CD4-positive, alpha-beta memory T cell (primary cell): ENCODE measurements around the gene VTI1A. TPM values are rescaled to one million over a fixed set of nuclear protein-coding genes. Genes with fewer than 3 reads are reported as not detected.

Experiments used
- CTCF ChIA-PET: fragments of 350-600 bp; sonication (Branson Sonifier 250); formaldehyde crosslinking; loops from one replicate; lab custom pipeline; 2021; ENCODE audit warnings: inconsistent platforms; ENCODE audit not compliant: partially characterized antibody; lab: Charles Lee
- POLR2A ChIA-PET: fragments of 350-600 bp; sonication (Branson Sonifier 250); formaldehyde crosslinking; loops from one replicate; lab custom pipeline; 2021; ENCODE audit not compliant: partially characterized antibody; lab: Charles Lee
- DNase-seq, 5 donors: peaks; one replicate each; pipeline versions ENCODE4 v3.0.0 to v3.0.0-alpha.2; 2020 to 2022; ENCODE audit warnings: mixed read lengths in 1 of 5
- H3K27ac ChIP-seq: one replicate; pipeline ENCODE4 v1.7.0; 2013; ENCODE audit warnings: low read depth, low read length
- H3K27me3 ChIP-seq: 2 replicates; pipeline ENCODE4 v1.7.0; 2013; ENCODE audit warnings: mild to moderate bottlenecking, low read length, moderate library complexity; ENCODE audit not compliant: insufficient read depth
- H3K36me3 ChIP-seq: 2 replicates; pipeline ENCODE4 v1.7.0; 2013; ENCODE audit warnings: mild to moderate bottlenecking, low read length, moderate library complexity; ENCODE audit not compliant: insufficient read depth
- H3K4me1 ChIP-seq: 2 replicates; pipeline ENCODE4 v1.7.0; 2013; ENCODE audit warnings: mild to moderate bottlenecking, low read length, moderate library complexity; ENCODE audit not compliant: insufficient read depth
- H3K4me3 ChIP-seq, 2 donors: one replicate each; pipeline ENCODE4 v1.7.0; 2013; ENCODE audit warnings: low read length in 2 of 2, mild to moderate bottlenecking in 1 of 2
- H3K9me3 ChIP-seq, 2 donors: one replicate each; pipeline ENCODE4 v1.7.0; 2013; ENCODE audit warnings: low read length in 2 of 2, control low read depth in 1 of 2; ENCODE audit not compliant: control insufficient read depth in 1 of 2
- H3K27ac Mint-ChIP-seq, 7 donors: one replicate each; pipeline ENCODE4 v1.8.0; 2020 to 2021; ENCODE audit warnings: mixed read lengths in 7 of 7, mild to moderate bottlenecking in 6 of 7, inconsistent platforms in 3 of 7, moderate library complexity in 3 of 7
- H3K27me3 Mint-ChIP-seq, 2 donors: one replicate each; pipeline ENCODE4 v1.8.0; 2020 to 2021; ENCODE audit warnings: mixed read lengths in 2 of 2
- H3K36me3 Mint-ChIP-seq, 2 donors: one replicate each; pipeline ENCODE4 v1.8.0; 2020 to 2021; ENCODE audit warnings: mixed read lengths in 2 of 2, inconsistent platforms in 1 of 2, mild to moderate bottlenecking in 1 of 2
- H3K4me1 Mint-ChIP-seq, 4 donors: one replicate each; pipeline ENCODE4 v1.8.0; 2020 to 2021; ENCODE audit warnings: mixed read lengths in 4 of 4, mild to moderate bottlenecking in 1 of 4
- H3K4me3 Mint-ChIP-seq, 8 donors: one replicate each; pipeline ENCODE4 v1.8.0; 2020 to 2021; ENCODE audit warnings: mixed read lengths in 8 of 8, mild to moderate bottlenecking in 7 of 8, moderate library complexity in 6 of 8, inconsistent platforms in 3 of 8
- H3K9me3 Mint-ChIP-seq, 8 donors: one replicate each; pipeline ENCODE4 v1.8.0; 2020 to 2021; ENCODE audit warnings: mixed read lengths in 8 of 8, mild to moderate bottlenecking in 5 of 8, inconsistent platforms in 3 of 8, moderate library complexity in 1 of 8
- intact Hi-C: fragments of 100-400 bp; cut with micrococcal nuclease; formaldehyde crosslinking; loops from one replicate; pipeline ENCODE4 v1.15.1; 2023
- polyA plus RNA-seq, 2 donors: library from polyadenylated mRNA; unstranded; fragments of 300-500 nt; fragmentation: Illumina TruSeq; gene quantifications; one replicate each; pipeline ENCODE4 v1.2.3, GENCODE V29; 2021
- total RNA-seq, 2 experiments: library from RNA; stranded (reverse); gene quantifications; one replicate each; pipeline ENCODE4 v1.2.3, GENCODE V29; 2021

Gene VTI1A
- total and polyA plus RNA-seq, 4 experiments from 2014 or later, result 24.4 to 48.5 (median 40.0) TPM

DNA sequence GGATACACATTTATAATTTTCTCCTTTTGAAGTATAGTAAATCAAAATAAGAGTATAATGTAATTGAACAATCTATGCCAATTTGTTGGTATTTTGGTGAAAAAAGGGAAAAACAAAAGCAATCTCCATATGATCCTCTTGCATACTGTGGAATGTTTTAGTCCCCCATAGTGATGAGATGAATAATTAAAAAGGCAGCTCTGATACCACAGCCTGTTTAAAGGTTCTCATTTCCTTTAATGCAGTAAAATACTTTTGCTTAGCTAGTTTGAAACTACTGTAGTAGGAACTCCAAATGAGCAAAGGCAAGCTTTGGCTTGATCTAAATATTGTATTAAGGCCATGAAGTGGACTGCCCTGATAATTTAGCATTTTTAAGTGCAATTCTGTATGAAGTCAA, 77.6 kb downstream of the VTI1A start:
- intact Hi-C loops, result no loop called here
- no peak overlapping the region for H3K27ac Mint-ChIP-seq
- DNase-seq, result no peak
- H3K9me3 Mint-ChIP-seq, result no peaks in the 10 kb centered on the region
- H3K27me3 Mint-ChIP-seq, result no peaks in the 10 kb centered on the region
- H3K36me3 Mint-ChIP-seq, result peaks cover 9 to 17% of the 10 kb centered on the region in 2 donors
- H3K4me1 Mint-ChIP-seq, result peaks cover 2 to 8% (median 6%) of the 10 kb centered on the region in 4 donors
- H3K4me3 ChIP-seq, result no peak overlapping the region
- H3K4me1 ChIP-seq, result no peaks in the 10 kb centered on the region
- no peaks in the 10 kb centered on the region for H3K36me3 ChIP-seq
- no peak overlapping the region for H3K4me3 Mint-ChIP-seq
- no peaks in the 10 kb centered on the region for H3K27me3 ChIP-seq
- H3K27ac ChIP-seq, result no peak overlapping the region
- ChIA-PET CTCF (no interaction called here), POLR2A (no interaction called here)
- H3K9me3 ChIP-seq, result no peaks in the 10 kb centered on the region

DNA sequence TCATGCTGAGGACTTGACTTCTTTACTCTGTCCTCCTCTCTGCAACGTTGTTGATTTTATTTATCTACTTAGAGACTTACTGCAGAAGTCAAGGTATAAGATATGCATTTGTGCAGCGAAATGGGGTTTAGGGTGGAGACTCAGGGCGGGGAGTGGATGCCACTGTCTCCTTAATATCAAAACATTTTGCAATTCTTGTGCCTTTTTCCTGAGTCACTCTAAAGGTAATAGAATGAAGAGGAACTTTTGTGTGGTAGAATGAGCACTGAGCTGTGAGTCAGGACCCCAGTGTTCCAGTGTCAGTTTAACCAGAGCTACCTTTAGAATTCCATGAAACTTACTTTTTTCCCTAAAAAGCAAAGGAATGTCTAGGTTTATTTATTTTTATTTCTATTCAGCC, 78.2 kb downstream of the VTI1A start:
- no peaks in the 10 kb centered on the region for H3K27me3 ChIP-seq
- Mint-ChIP-seq H3K4me3 (no peak overlapping the region), H3K4me1 (peaks cover 2 to 8% (median 6%) of the 10 kb centered on the region in 4 donors), H3K27ac (no peak overlapping the region), H3K9me3 (no peaks in the 10 kb centered on the region), H3K27me3 (no peaks in the 10 kb centered on the region), H3K36me3 (peaks cover 9 to 18% of the 10 kb centered on the region in 2 donors)
- POLR2A ChIA-PET, result no interaction called here
- DNase-seq, result no peak
- CTCF ChIA-PET, result no interaction called here
- no peaks in the 10 kb centered on the region for H3K9me3 ChIP-seq
- H3K27ac ChIP-seq, result no peak overlapping the region
- no peak overlapping the region for H3K4me3 ChIP-seq
- no peaks in the 10 kb centered on the region for H3K36me3 ChIP-seq
- no peaks in the 10 kb centered on the region for H3K4me1 ChIP-seq
- intact Hi-C loops, result no loop called here

DNA sequence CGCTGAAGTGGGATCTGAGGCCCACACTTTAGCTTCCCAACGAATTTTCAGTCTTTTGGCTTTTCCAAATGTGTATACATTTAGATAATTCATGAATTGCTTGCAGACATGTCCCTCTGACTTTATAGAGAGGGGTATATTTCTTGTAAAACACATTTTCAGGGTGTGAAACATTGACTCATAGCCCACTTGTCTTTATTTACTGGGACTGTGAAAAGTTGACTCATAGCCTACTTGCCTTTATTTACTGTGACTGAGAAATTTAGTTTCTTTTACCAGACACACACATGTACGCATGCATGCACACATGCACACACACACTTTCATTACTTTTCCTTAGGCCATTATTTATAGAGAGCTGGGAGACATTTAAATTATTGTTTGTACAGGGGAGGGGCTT, 79.1 kb downstream of the VTI1A start:
- no peaks in the 10 kb centered on the region for H3K9me3 Mint-ChIP-seq
- intact Hi-C loops, result no loop called here
- no peaks in the 10 kb centered on the region for H3K27me3 Mint-ChIP-seq
- DNase-seq, result no peak
- Histone ChIP-seq H3K27me3 (no peaks in the 10 kb centered on the region), H3K36me3 (no peaks in the 10 kb centered on the region), H3K9me3 (no peaks in the 10 kb centered on the region), H3K4me3 (no peak overlapping the region), H3K27ac (no peak overlapping the region), H3K4me1 (peaks cover 9% of the 10 kb centered on the region)
- peaks cover 6 to 17% (median 13%) of the 10 kb centered on the region in 4 donors for H3K4me1 Mint-ChIP-seq
- ChIA-PET POLR2A (no interaction called here), CTCF (interaction anchor here (1.2 kb wide), 1 partner anchor 54 kb away, joined by 3 read pairs; no protein-coding TSS in a partner anchor)
- H3K27ac Mint-ChIP-seq, result no peak overlapping the region
- H3K4me3 Mint-ChIP-seq, result no peak overlapping the region
- H3K36me3 Mint-ChIP-seq, result peaks cover 17 to 21% of the 10 kb centered on the region in 2 donors

DNA sequence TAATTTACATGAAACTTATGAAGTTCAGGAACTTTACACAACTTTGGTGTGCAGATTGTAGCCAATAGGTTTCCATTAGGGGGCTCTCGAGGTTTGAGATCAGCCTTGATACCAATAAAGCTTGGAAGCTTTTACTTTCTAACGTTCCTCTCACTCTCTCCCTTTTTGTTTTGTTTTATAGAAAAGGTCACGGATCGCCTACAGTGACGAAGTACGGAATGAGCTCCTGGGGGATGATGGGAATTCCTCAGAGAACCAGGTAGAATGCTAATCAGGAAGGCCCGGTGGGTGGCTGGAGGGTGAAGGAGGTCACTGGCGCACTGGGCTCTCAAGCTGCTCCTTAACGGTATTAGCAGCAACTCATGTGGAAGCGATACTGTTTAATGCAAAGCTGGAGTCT, 79.9 kb downstream of the VTI1A start:
- no peak overlapping the region for H3K27ac ChIP-seq
- Mint-ChIP-seq H3K4me1 (peaks cover 13 to 25% (median 19%) of the 10 kb centered on the region in 4 donors), H3K27ac (no peak overlapping the region), H3K4me3 (no peak overlapping the region), H3K9me3 (no peaks in the 10 kb centered on the region), H3K27me3 (no peaks in the 10 kb centered on the region), H3K36me3 (peaks cover 19 to 23% of the 10 kb centered on the region in 2 donors)
- ChIA-PET CTCF (interaction anchor here (1.2 kb wide), 1 partner anchor 55 kb away, joined by 3 read pairs; no protein-coding TSS in a partner anchor), POLR2A (no interaction called here)
- no peaks in the 10 kb centered on the region for H3K36me3 ChIP-seq
- H3K4me1 ChIP-seq, result peaks cover 15% of the 10 kb centered on the region
- intact Hi-C loops, result no loop called here
- no peak overlapping the region for H3K4me3 ChIP-seq
- no peak for DNase-seq
- no peaks in the 10 kb centered on the region for H3K9me3 ChIP-seq
- no peaks in the 10 kb centered on the region for H3K27me3 ChIP-seq

DNA sequence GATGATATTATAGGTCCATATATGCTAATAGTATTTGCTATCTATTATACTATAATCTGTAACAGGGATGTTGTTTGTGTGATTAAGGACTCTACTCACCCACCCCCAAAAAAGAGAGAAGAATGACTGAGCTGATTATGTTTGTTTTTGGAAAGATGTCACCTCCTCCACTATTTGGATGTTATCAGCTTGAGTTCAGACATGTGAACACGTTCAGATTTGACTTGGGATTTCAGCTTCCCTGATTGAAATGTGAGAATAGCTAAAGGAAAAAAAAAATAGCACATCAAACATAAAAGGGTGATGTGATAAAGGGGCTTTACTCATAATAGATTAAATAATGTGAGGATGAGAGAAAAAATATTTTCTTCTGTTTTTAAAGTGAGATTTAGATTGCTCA, 81.2 kb downstream of the VTI1A start:
- no peak overlapping the region for H3K4me3 Mint-ChIP-seq
- H3K4me1 ChIP-seq, result peaks cover 15% of the 10 kb centered on the region
- intact Hi-C loops, result no loop called here
- H3K27ac Mint-ChIP-seq, result peak overlapping the region in 1 of 7 donors; percentile 61
- H3K36me3 ChIP-seq, result no peaks in the 10 kb centered on the region
- H3K27me3 Mint-ChIP-seq, result no peaks in the 10 kb centered on the region
- H3K9me3 Mint-ChIP-seq, result no peaks in the 10 kb centered on the region
- ChIA-PET POLR2A (no interaction called here), CTCF (no interaction called here)
- DNase-seq, result no peak
- peaks cover 19 to 23% of the 10 kb centered on the region in 2 donors for H3K36me3 Mint-ChIP-seq
- H3K27ac ChIP-seq, result no peak overlapping the region
- no peak overlapping the region for H3K4me3 ChIP-seq
- H3K27me3 ChIP-seq, result no peaks in the 10 kb centered on the region
- H3K9me3 ChIP-seq, result no peaks in the 10 kb centered on the region
- peaks cover 17 to 32% (median 24%) of the 10 kb centered on the region in 4 donors for H3K4me1 Mint-ChIP-seq

DNA sequence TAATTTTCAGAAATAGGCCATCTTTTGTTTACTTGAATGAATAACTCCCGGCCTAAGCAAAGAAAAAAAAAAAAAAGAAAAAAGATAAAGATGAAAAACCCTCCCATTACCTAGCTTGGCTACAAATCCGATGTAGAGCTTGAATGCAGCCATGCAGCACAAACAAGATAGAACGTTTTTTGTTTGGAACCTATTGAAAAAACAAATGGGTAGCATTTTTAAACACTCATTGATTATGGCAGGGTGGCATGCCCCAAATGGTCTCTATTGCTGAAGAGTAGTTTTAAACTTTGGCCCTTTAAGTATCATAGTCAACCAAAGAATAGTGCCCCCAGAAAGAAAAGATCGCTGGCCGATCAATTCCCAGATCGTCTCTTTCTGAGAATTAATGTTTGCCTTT, 84.4 kb downstream of the VTI1A start:
- CTCF ChIA-PET, result no interaction called here
- POLR2A ChIA-PET, result no interaction called here
- Mint-ChIP-seq H3K9me3 (no peaks in the 10 kb centered on the region), H3K4me3 (peak overlapping the region; percentile 15 to 87 (median 68)), H3K36me3 (peaks cover 15 to 22% of the 10 kb centered on the region in 2 donors), H3K27me3 (no peaks in the 10 kb centered on the region), H3K27ac (peak overlapping the region in 6 of 7 donors; percentile 18 to 89 (median 66)), H3K4me1 (peaks cover 20 to 35% (median 25%) of the 10 kb centered on the region in 4 donors)
- peak overlapping the region; percentile 5 for H3K27ac ChIP-seq
- no peak overlapping the region for H3K4me3 ChIP-seq
- H3K27me3 ChIP-seq, result no peaks in the 10 kb centered on the region
- no peaks in the 10 kb centered on the region for H3K36me3 ChIP-seq
- H3K4me1 ChIP-seq, result peaks cover 21% of the 10 kb centered on the region
- no peaks in the 10 kb centered on the region for H3K9me3 ChIP-seq
- DNase-seq, result no peak
- intact Hi-C loops, result no loop called here

DNA sequence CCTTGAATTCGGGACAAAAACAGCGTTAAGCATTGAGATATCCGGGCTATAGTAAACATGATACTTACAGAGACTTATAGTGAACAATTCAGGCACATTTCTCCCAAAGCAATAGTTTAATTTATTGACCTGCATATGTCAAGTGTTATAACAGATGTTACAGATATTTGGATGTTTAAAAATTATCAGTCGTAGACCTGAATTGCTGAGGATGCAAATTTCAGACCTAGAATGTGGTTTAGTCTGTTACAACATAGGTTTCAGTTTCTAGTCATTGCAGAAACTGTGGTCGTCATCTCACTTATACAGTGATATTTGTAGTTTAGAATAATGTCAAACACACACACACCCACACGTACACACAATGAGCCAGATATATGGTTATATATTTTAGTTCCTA, 85.2 kb downstream of the VTI1A start:
- H3K4me3 Mint-ChIP-seq, result peak overlapping the region; percentile 33 to 87 (median 70)
- H3K27me3 Mint-ChIP-seq, result no peaks in the 10 kb centered on the region
- ChIA-PET CTCF (no interaction called here), POLR2A (no interaction called here)
- Histone ChIP-seq H3K27ac (peak overlapping the region; percentile 5), H3K9me3 (no peaks in the 10 kb centered on the region), H3K27me3 (no peaks in the 10 kb centered on the region), H3K4me3 (no peak overlapping the region), H3K4me1 (peaks cover 21% of the 10 kb centered on the region), H3K36me3 (no peaks in the 10 kb centered on the region)
- no peaks in the 10 kb centered on the region for H3K9me3 Mint-ChIP-seq
- peak in 4 of 5 donors; percentile 3 to 11 (median 7) for DNase-seq
- peak overlapping the region in 6 of 7 donors; percentile 18 to 89 (median 63) for H3K27ac Mint-ChIP-seq
- intact Hi-C loops, result no loop called here
- H3K4me1 Mint-ChIP-seq, result peaks cover 20 to 33% (median 26%) of the 10 kb centered on the region in 4 donors
- peaks cover 15% of the 10 kb centered on the region in 2 donors for H3K36me3 Mint-ChIP-seq
